ENCODE measurements around the gene DGKE. TPM values are rescaled to one million over a fixed set of nuclear protein-coding genes. Genes with fewer than 3 reads are reported as not detected.

Gene DGKE
- total RNA-seq, 2 experiments from 2014 or later = 24.6 to 25.3 TPM

DNA sequence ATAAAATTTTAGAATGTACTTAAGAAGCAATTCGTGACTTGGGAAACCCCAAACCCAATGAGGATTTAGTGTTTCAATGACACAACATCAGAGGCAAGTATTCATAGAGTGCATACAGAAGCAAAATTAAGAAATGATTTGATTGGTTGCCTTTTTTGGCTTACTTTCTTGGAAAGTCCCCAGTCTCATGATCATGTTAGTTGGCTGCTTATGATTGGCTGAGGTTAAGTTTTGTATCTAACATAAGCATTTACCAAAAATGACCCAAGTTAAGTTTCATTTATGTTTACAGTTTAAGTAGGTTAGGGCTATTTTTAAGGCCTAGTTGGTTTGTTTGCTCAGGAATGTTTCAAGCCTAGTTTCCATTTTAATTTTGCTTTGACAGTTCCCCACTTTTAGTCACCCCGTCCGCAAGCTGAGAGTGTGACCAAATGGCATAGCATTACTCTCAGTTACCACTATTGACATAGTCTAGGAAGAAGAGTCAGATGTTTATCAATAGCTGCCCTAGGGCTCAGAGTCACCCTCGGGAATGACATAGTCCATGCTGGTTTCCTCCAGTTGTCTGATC lies 36.2 kb downstream of the DGKE start:
- no peak for DNase-seq
- peaks cover 14% of the 10 kb centered on the region for H3K36me3 Mint-ChIP-seq (ENCODE audit: low read depth)
- peaks cover 4% of the 10 kb centered on the region for H3K27me3 Mint-ChIP-seq
- POLR2A ChIA-PET = no interaction called here
- peaks cover 9% of the 10 kb centered on the region for H3K4me1 Mint-ChIP-seq
- H3K9me3 Mint-ChIP-seq = no peaks in the 10 kb centered on the region
- CTCF ChIA-PET = interaction anchor here (0.7 to 1.5 kb wide), 3 partner anchors 39 to 66 kb away, joined by 3 read pairs; partner anchors contain the start of gene TRIM25
- no peak overlapping the region for H3K4me3 Mint-ChIP-seq
- peak overlapping the region; percentile 16 for H3K27ac Mint-ChIP-seq

DNA sequence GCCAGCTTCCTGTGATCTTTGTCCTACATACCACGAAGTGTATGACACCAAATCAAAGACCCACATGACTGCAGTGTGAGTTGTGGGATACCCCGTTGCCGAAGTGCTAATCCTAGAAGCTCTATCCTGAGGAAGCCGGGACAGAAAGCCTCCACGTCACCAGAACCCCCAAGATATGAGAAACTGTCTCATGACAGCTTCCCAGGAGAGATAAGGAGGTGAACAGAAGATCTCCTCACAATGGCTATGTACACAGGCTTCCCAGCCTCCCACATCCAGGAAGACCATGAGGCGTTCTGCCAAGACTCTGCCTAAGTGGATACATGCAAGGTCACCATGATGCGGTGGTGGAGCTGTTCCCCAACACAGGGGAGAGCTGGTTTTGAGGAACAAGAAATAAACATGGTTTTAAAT lies 42.8 kb downstream of the DGKE start:
- CTCF ChIA-PET = interaction anchor here (1.2 kb wide), 1 partner anchor 22 kb away, joined by 3 read pairs; no protein-coding TSS in a partner anchor

DNA sequence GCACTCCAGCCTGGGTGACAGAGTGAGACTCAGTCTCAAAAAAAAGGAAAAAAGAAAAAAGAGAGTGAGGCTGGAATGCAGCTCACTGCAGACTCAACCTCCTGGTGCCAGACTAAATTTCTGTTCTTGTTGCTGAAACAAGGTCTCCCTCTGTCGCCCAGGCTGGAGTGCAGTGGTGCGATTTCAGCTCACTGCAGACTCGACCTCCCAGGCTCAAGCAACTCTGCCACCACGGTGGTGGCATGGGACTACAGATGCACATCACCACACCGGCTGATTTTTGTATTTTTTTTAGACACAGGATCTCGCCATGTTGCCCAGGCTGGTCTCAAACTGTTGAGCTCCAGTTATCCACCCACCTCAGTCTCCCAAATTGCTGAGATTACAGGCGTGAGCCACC lies 45.3 kb downstream of the DGKE start:
- POLR2A ChIA-PET = no interaction called here
- Mint-ChIP-seq H3K4me3 (no peak overlapping the region), H3K36me3 (ENCODE audit: low read depth) (peaks cover 4% of the 10 kb centered on the region), H3K9me3 (no peaks in the 10 kb centered on the region), H3K4me1 (peaks cover 1% of the 10 kb centered on the region), H3K27ac (no peak overlapping the region), H3K27me3 (no peaks in the 10 kb centered on the region)
- CTCF ChIA-PET = interaction anchor here (0.6 to 1.4 kb wide), 2 partner anchors 16 to 30 kb away, joined by 3 to 4 read pairs; no protein-coding TSS in a partner anchor
- no peak for DNase-seq

More for the DNA sequence above, 42.8 kb downstream of the DGKE start:
- Mint-ChIP-seq H3K9me3 (no peaks in the 10 kb centered on the region), H3K27ac (no peak overlapping the region), H3K27me3 (peaks cover 4% of the 10 kb centered on the region), H3K36me3 (ENCODE audit: low read depth) (peaks cover 2% of the 10 kb centered on the region), H3K4me3 (no peak overlapping the region), H3K4me1 (peaks cover 1% of the 10 kb centered on the region)
- POLR2A ChIA-PET = no interaction called here
- no peak for DNase-seq

DNA sequence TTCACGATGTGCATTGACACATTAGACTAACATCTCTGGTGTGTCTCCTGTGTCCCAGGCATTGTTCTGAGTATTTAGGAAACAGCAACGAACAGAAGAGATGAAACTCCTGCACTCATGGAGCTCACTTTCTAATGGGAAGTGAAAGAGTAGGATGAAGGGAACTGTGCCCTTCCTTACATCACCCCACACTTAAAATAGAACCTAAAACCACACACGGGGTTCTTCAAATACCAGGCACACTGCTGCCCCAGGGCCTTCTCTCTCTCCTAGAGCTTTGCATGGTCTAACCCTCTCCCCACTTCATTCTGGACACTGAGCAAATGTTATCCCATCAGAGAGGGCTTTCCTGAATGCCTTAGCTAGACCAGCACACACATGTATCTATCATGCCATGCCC lies 46.2 kb downstream of the DGKE start:
- no peak overlapping the region for H3K27ac Mint-ChIP-seq
- POLR2A ChIA-PET = no interaction called here
- no peaks in the 10 kb centered on the region for H3K27me3 Mint-ChIP-seq
- no peak overlapping the region for H3K4me3 Mint-ChIP-seq
- H3K9me3 Mint-ChIP-seq = no peaks in the 10 kb centered on the region
- no peak for DNase-seq
- peaks cover 1% of the 10 kb centered on the region for H3K4me1 Mint-ChIP-seq
- CTCF ChIA-PET = interaction anchor here (1.4 kb wide), 1 partner anchor 16 kb away, joined by 3 read pairs; no protein-coding TSS in a partner anchor
- H3K36me3 Mint-ChIP-seq (ENCODE audit: low read depth) = peaks cover 10% of the 10 kb centered on the region

GRCh38 chr17:56880571-56880970 lies 46.6 kb downstream of the DGKE start:
- POLR2A ChIA-PET = no interaction called here
- H3K27me3 Mint-ChIP-seq = no peaks in the 10 kb centered on the region
- H3K9me3 Mint-ChIP-seq = no peaks in the 10 kb centered on the region
- DNase-seq = no peak
- peaks cover 10% of the 10 kb centered on the region for H3K36me3 Mint-ChIP-seq (ENCODE audit: low read depth)
- H3K4me1 Mint-ChIP-seq = peaks cover 5% of the 10 kb centered on the region
- no peak overlapping the region for H3K4me3 Mint-ChIP-seq
- CTCF ChIA-PET = interaction anchor here (0.5 to 1.4 kb wide), 2 partner anchors 17 to 202 kb away, joined by 3 read pairs; no protein-coding TSS in a partner anchor
- H3K27ac Mint-ChIP-seq = no peak overlapping the region

DNA sequence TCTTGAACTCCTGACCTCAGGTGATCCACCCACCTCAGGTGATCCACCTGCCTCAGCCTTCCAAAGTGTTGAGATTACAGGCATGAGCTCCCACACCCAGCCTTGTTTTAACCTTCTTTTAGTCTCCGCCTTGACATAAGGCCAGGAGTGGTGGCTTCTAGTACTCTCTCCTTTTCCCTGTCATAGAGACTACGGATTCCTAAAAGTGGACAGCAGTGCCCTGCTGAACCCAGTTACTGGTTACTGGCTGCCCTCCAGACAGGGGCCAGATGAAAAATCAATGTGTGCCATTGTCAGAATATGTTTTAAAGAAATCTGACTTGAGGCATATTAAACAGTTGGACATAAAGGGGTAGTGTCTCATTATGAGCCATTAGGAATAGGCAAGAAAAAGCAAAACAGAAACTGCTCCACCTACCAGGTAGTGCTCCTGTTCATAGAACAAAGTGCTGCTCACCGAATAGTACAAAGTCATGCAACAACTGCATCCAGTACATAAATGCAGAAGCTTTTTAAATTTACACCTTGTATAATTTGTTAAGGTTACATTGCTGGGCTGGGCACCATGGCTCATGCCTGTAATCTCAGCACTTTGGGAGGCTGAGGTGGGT lies 47.8 kb downstream of the DGKE start:
- CTCF ChIA-PET = no interaction called here
- DNase-seq = no peak
- Mint-ChIP-seq H3K9me3 (no peaks in the 10 kb centered on the region), H3K27ac (no peak overlapping the region), H3K4me1 (peaks cover 5% of the 10 kb centered on the region), H3K4me3 (no peak overlapping the region), H3K27me3 (no peaks in the 10 kb centered on the region), H3K36me3 (ENCODE audit: low read depth) (peaks cover 18% of the 10 kb centered on the region)
- POLR2A ChIA-PET = no interaction called here

GRCh38 chr17:56883616-56884015 lies 49.7 kb downstream of the DGKE start:
- CTCF ChIA-PET = interaction anchor here (2.1 kb wide), 1 partner anchor 11 kb away, joined by 12 read pairs; no protein-coding TSS in a partner anchor
- H3K4me1 Mint-ChIP-seq = peaks cover 7% of the 10 kb centered on the region
- POLR2A ChIA-PET = interaction anchor here (0.6 to 0.7 kb wide), 2 partner anchors 63 to 1197 kb away, joined by 7 to 9 read pairs; no protein-coding TSS in a partner anchor
- H3K36me3 Mint-ChIP-seq (ENCODE audit: low read depth) = peaks cover 36% of the 10 kb centered on the region
- H3K4me3 Mint-ChIP-seq = no peak overlapping the region
- DNase-seq = no peak
- peaks cover 9% of the 10 kb centered on the region for H3K9me3 Mint-ChIP-seq
- H3K27me3 Mint-ChIP-seq = no peaks in the 10 kb centered on the region
- no peak overlapping the region for H3K27ac Mint-ChIP-seq

GRCh38 chr17:56884483-56885311 lies 50.7 kb downstream of the DGKE start:
- peaks cover 9% of the 10 kb centered on the region for H3K9me3 Mint-ChIP-seq
- peaks cover 47% of the 10 kb centered on the region for H3K36me3 Mint-ChIP-seq (ENCODE audit: low read depth)
- ChIA-PET CTCF (interaction anchor here (2.1 kb wide), 1 partner anchor 9 kb away, joined by 12 read pairs; no protein-coding TSS in a partner anchor), POLR2A (no interaction called here)
- no peak overlapping the region for H3K27ac Mint-ChIP-seq
- H3K4me3 Mint-ChIP-seq = no peak overlapping the region
- H3K4me1 Mint-ChIP-seq = peaks cover 7% of the 10 kb centered on the region
- DNase-seq = no peak
- H3K27me3 Mint-ChIP-seq = no peaks in the 10 kb centered on the region

DNA sequence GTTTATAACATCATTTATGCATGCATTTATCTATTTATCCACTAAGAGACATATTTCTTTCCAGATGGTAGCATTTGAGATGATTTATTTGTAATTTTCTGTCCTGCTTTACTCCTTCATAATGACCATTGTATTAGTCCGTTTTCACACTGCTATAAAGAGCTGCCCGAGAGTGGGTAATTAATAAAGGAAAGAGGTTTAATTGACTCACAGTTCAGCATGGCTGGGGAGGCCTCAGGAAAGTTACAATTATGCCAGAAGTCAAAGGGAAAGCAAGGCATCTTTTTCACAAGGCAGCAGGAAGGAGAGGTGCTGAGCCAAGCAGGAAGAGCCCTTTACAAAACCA lies 51.3 kb downstream of the DGKE start:
- Mint-ChIP-seq H3K4me3 (no peak overlapping the region), H3K36me3 (ENCODE audit: low read depth) (peaks cover 53% of the 10 kb centered on the region), H3K9me3 (peaks cover 9% of the 10 kb centered on the region), H3K4me1 (peaks cover 7% of the 10 kb centered on the region), H3K27ac (no peak overlapping the region), H3K27me3 (no peaks in the 10 kb centered on the region)
- POLR2A ChIA-PET = no interaction called here
- CTCF ChIA-PET = no interaction called here
- no peak for DNase-seq

- no peaks in the 10 kb centered on the region for H3K27me3 Mint-ChIP-seq
- no peak for DNase-seq
- POLR2A ChIA-PET = no interaction called here
- CTCF ChIA-PET = interaction anchor here (1.1 kb wide), 1 partner anchor 13 kb away, joined by 3 read pairs; no protein-coding TSS in a partner anchor
- no peak overlapping the region for H3K4me3 Mint-ChIP-seq
- peaks cover 7% of the 10 kb centered on the region for H3K4me1 Mint-ChIP-seq
- H3K36me3 Mint-ChIP-seq (ENCODE audit: low read depth) = peaks cover 63% of the 10 kb centered on the region
- peak overlapping the region; percentile 14 for H3K27ac Mint-ChIP-seq
- peaks cover 9% of the 10 kb centered on the region for H3K9me3 Mint-ChIP-seq
These were observed 52.4 kb downstream of the DGKE start for GRCh38 chr17:56886288-56886731.

GRCh38 chr17:56887105-56887504 lies 53.2 kb downstream of the DGKE start:
- CTCF ChIA-PET = no interaction called here
- POLR2A ChIA-PET = interaction anchor here (0.5 kb wide), 1 partner anchor 10 kb away, joined by 7 read pairs; no protein-coding TSS in a partner anchor
- no peaks in the 10 kb centered on the region for H3K27me3 Mint-ChIP-seq
- H3K27ac Mint-ChIP-seq = peak overlapping the region; percentile 39
- peaks cover 67% of the 10 kb centered on the region for H3K36me3 Mint-ChIP-seq (ENCODE audit: low read depth)
- no peak for DNase-seq
- peaks cover 9% of the 10 kb centered on the region for H3K9me3 Mint-ChIP-seq
- H3K4me3 Mint-ChIP-seq = no peak overlapping the region
- peaks cover 7% of the 10 kb centered on the region for H3K4me1 Mint-ChIP-seq

GRCh38 chr17:56887552-56888467 lies 53.9 kb downstream of the DGKE start:
- Mint-ChIP-seq H3K9me3 (peaks cover 9% of the 10 kb centered on the region), H3K27ac (peak overlapping the region; percentile 39), H3K36me3 (ENCODE audit: low read depth) (peaks cover 73% of the 10 kb centered on the region), H3K4me3 (no peak overlapping the region), H3K4me1 (peaks cover 8% of the 10 kb centered on the region), H3K27me3 (no peaks in the 10 kb centered on the region)
- POLR2A ChIA-PET = interaction anchor here (0.5 kb wide), 1 partner anchor 9 kb away, joined by 7 read pairs; no protein-coding TSS in a partner anchor
- DNase-seq = no peak
- CTCF ChIA-PET = no interaction called here

Data from activated CD4-positive, alpha-beta T cell treated with anti-CD3 and anti-CD28 coated beads, Interleukin-2, amount 10 ng/mL, durations not matched to agents 7 days and 5 days (primary cell).